Measurements from ENCODE around the gene ZFPM1. TPM values are rescaled to one million over a fixed set of nuclear protein-coding genes. Genes with fewer than 3 reads are reported as not detected.

The ZFPM1 gene
- total RNA-seq, 1 experiment from 2014 or later, result 24.1 TPM

- H3K4me3 ChIP-seq (ENCODE audit: low read depth, low read length), result no peak overlapping the region
- Mint-ChIP-seq H3K27me3 (ENCODE audit: insufficient read depth, unreplicated experiment) (no peaks in the 10 kb centered on the region), H3K27ac (ENCODE audit: unreplicated experiment) (no peak overlapping the region)
These were observed 75.1 kb downstream of the ZFPM1 start for GRCh38 chr16:88527937-88528743.

DNA sequence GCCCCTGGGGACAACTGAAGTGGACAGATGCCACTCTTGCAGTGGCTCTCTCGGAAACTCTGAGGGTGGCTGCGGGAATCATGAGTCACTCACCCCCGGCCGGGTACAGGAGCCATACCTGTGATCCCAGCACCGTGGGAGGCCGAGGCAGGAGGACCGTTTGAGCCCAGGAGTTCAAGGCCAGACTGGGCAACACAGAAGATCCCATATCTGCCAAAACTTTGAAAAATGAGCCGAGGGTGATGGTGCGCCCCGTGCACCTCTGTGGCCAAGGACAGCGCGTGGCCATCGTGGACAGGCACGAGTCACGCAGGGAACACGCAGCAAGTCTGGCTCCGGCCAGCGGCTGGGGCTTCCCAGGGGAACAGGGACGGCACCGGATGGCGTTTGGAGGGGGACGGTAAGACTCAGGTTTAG lies 75.8 kb downstream of the ZFPM1 start:
- peaks cover 22% of the 10 kb centered on the region for H3K4me1 ChIP-seq
- TF ChIP-seq, protein P1, sequence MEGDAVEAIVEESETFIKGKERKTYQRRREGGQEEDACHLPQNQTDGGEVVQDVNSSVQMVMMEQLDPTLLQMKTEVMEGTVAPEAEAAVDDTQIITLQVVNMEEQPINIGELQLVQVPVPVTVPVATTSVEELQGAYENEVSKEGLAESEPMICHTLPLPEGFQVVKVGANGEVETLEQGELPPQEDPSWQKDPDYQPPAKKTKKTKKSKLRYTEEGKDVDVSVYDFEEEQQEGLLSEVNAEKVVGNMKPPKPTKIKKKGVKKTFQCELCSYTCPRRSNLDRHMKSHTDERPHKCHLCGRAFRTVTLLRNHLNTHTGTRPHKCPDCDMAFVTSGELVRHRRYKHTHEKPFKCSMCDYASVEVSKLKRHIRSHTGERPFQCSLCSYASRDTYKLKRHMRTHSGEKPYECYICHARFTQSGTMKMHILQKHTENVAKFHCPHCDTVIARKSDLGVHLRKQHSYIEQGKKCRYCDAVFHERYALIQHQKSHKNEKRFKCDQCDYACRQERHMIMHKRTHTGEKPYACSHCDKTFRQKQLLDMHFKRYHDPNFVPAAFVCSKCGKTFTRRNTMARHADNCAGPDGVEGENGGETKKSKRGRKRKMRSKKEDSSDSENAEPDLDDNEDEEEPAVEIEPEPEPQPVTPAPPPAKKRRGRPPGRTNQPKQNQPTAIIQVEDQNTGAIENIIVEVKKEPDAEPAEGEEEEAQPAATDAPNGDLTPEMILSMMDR (IDR thresholded peaks at IDR 0.05; ENCODE audit: insufficient read depth in 1 of 2, low read depth in 1 of 2, low read length in 1 of 2, severe bottlenecking in 1 of 2, unreplicated experiment in 1 of 2), result no peak
- CTCF ChIA-PET, result interaction anchor here (1.3 kb wide), 1 partner anchor 30 kb away, joined by 3 read pairs; no protein-coding TSS in a partner anchor
- H3K4me3 ChIP-seq (ENCODE audit: low read depth, low read length), result no peak overlapping the region
- H3K27ac Mint-ChIP-seq (ENCODE audit: unreplicated experiment), result no peak overlapping the region
- BruUV-seq (replicated peaks), result no TSS peak
- POLR2A ChIA-PET, result no interaction called here
- no peaks in the 10 kb centered on the region for H3K27me3 Mint-ChIP-seq (ENCODE audit: insufficient read depth, unreplicated experiment)
- no peaks in the 10 kb centered on the region for H3K4me1 Mint-ChIP-seq (ENCODE audit: low read depth, unreplicated experiment)
- intact Hi-C loops (cut with micrococcal nuclease; ENCODE audit: unreplicated experiment), result loop anchor here (5.0 kb wide), 1 partner anchor 33 kb away; no protein-coding TSS in a partner anchor
- no peaks in the 10 kb centered on the region for H3K27me3 ChIP-seq (replicated peaks; ENCODE audit: control insufficient read depth, insufficient read depth, low read length)
- DNase-seq, result no peak
- no peak overlapping the region for H3K4me3 Mint-ChIP-seq (ENCODE audit: unreplicated experiment)
- H3K9me3 Mint-ChIP-seq (ENCODE audit: unreplicated experiment), result no peaks in the 10 kb centered on the region
- H3K9me3 ChIP-seq, result no peaks in the 10 kb centered on the region
- peaks cover 7% of the 10 kb centered on the region for H3K36me3 ChIP-seq (ENCODE audit: control insufficient read depth, insufficient read depth, low read length)
- H3K36me3 Mint-ChIP-seq (ENCODE audit: insufficient read depth, unreplicated experiment), result peaks cover 43% of the 10 kb centered on the region

More at GRCh38 chr16:88527937-88528743, 75.1 kb downstream of the ZFPM1 start:
- no peaks in the 10 kb centered on the region for H3K9me3 Mint-ChIP-seq (ENCODE audit: unreplicated experiment)
- Histone ChIP-seq H3K4me1 (peaks cover 22% of the 10 kb centered on the region), H3K9me3 (no peaks in the 10 kb centered on the region), H3K36me3 (ENCODE audit: control insufficient read depth, insufficient read depth, low read length) (peaks cover 7% of the 10 kb centered on the region), H3K27me3 (replicated peaks; ENCODE audit: control insufficient read depth, insufficient read depth, low read length) (no peaks in the 10 kb centered on the region)
- H3K4me3 Mint-ChIP-seq (ENCODE audit: unreplicated experiment), result no peak overlapping the region
- TF ChIP-seq, protein P1 (IDR thresholded peaks at IDR 0.05; ENCODE audit: insufficient read depth in 1 of 2, low read depth in 1 of 2, low read length in 1 of 2, severe bottlenecking in 1 of 2, unreplicated experiment in 1 of 2), result no peak
- BruUV-seq (replicated peaks), result no TSS peak
- DNase-seq, result no peak
- ChIA-PET POLR2A (no interaction called here), CTCF (interaction anchor here (1.1 kb wide), 1 partner anchor 39 kb away, joined by 3 read pairs; no protein-coding TSS in a partner anchor)
- intact Hi-C loops (cut with micrococcal nuclease; ENCODE audit: unreplicated experiment), result loop anchor here (1.0 to 5.0 kb wide), 4 partner anchors 19 to 85 kb away; no protein-coding TSS in a partner anchor
- H3K4me1 Mint-ChIP-seq (ENCODE audit: low read depth, unreplicated experiment), result no peaks in the 10 kb centered on the region
- H3K36me3 Mint-ChIP-seq (ENCODE audit: insufficient read depth, unreplicated experiment), result peaks cover 43% of the 10 kb centered on the region

GRCh38 chr16:88529596-88529995 lies 76.5 kb downstream of the ZFPM1 start:
- Histone ChIP-seq H3K4me3 (ENCODE audit: low read depth, low read length) (no peak overlapping the region), H3K27me3 (replicated peaks; ENCODE audit: control insufficient read depth, insufficient read depth, low read length) (no peaks in the 10 kb centered on the region), H3K9me3 (no peaks in the 10 kb centered on the region), H3K36me3 (ENCODE audit: control insufficient read depth, insufficient read depth, low read length) (peaks cover 7% of the 10 kb centered on the region), H3K4me1 (peaks cover 22% of the 10 kb centered on the region)
- TF ChIP-seq, protein P1 (IDR thresholded peaks at IDR 0.05; ENCODE audit: insufficient read depth in 1 of 2, low read depth in 1 of 2, low read length in 1 of 2, severe bottlenecking in 1 of 2, unreplicated experiment in 1 of 2), result no peak
- Mint-ChIP-seq H3K27ac (ENCODE audit: unreplicated experiment) (no peak overlapping the region), H3K9me3 (ENCODE audit: unreplicated experiment) (no peaks in the 10 kb centered on the region), H3K27me3 (ENCODE audit: insufficient read depth, unreplicated experiment) (no peaks in the 10 kb centered on the region), H3K4me3 (ENCODE audit: unreplicated experiment) (no peak overlapping the region), H3K4me1 (ENCODE audit: low read depth, unreplicated experiment) (no peaks in the 10 kb centered on the region), H3K36me3 (ENCODE audit: insufficient read depth, unreplicated experiment) (peaks cover 42% of the 10 kb centered on the region)
- POLR2A ChIA-PET, result no interaction called here
- intact Hi-C loops (cut with micrococcal nuclease; ENCODE audit: unreplicated experiment), result loop anchor here (5.0 kb wide), 1 partner anchor 33 kb away; no protein-coding TSS in a partner anchor
- BruUV-seq (replicated peaks), result no TSS peak
- CTCF ChIA-PET, result interaction anchor here (1.3 to 1.5 kb wide), 2 partner anchors 29 to 40 kb away, joined by 3 to 4 read pairs; partner anchors contain the start of gene ZC3H18
- DNase-seq, result no peak

All from Caco-2 (cell line).